K562 (cell line): Measurements from ENCODE around the gene EEA1. TPM values are rescaled to one million over a fixed set of nuclear protein-coding genes. Genes with fewer than 3 reads are reported as not detected.
A peak's percentile ranks its signal among the peaks of the same experiment; 100 is the strongest.

Experiments
- C11orf30 ChIP-seq: fragments of 450-650 bp; IDR thresholded peaks from 2 replicates; pipeline ENCODE4 v1.6.1; 2016; ENCODE audit warnings: low read depth, mild to moderate bottlenecking
- CREB1 ChIP-seq, 2 experiments: sonication (generic) in 1 of 2; formaldehyde crosslinking in 1 of 2; IDR thresholded peaks; 2 replicates each; pipeline versions ENCODE4 v1.6.1 to v1.8.0; 2012 to 2022; ENCODE audit warnings: inconsistent platforms in 1 of 2, mild to moderate bottlenecking in 1 of 2, missing genetic modification reagents in 1 of 2, moderate library complexity in 1 of 2
- DIDO1 ChIP-seq: fragments of 450-650 bp; IDR thresholded peaks from 2 replicates; pipeline ENCODE4 v1.6.1; 2016; ENCODE audit warnings: low read depth, missing biosample characterization, missing genetic modification characterization
- DMBX1 ChIP-seq: fragments of 250-450 bp; sonication (Bioruptor Pico); IDR thresholded peaks from 2 replicates; pipeline ENCODE4 v1.8.0; 2022; ENCODE audit warnings: inconsistent platforms, mild to moderate bottlenecking, moderate library complexity, borderline replicate concordance
- FOXJ2 ChIP-seq: fragments of 200-800 bp; sonication (Bioruptor generic); IDR thresholded peaks from 2 replicates; pipeline ENCODE4 v1.6.1; 2016; ENCODE audit warnings: missing genetic modification characterization, missing compliant biosample characterization
- HDAC8 ChIP-seq: fragments of 450-650 bp; IDR thresholded peaks from 2 replicates; pipeline ENCODE4 v1.6.1; 2016; ENCODE audit warnings: mild to moderate bottlenecking, missing genetic modification characterization, moderate library complexity, missing compliant biosample characterization
- HNRNPL ChIP-seq: fragments of 200-400 bp; formaldehyde crosslinking; IDR thresholded peaks from 2 replicates; pipeline ENCODE4 v1.6.1; 2017; ENCODE audit warnings: low read depth, mild to moderate bottlenecking, low read length
- KLF6 ChIP-seq: fragments of 250-450 bp; sonication (Bioruptor Pico); IDR thresholded peaks from 2 replicates; pipeline ENCODE4 v1.4.0; 2020; ENCODE audit warnings: mild to moderate bottlenecking, moderate library complexity, borderline replicate concordance
- MEF2D ChIP-seq: conservative IDR thresholded peaks from 2 replicates; pipeline ENCODE4 v1.6.1; 2016; ENCODE audit warnings: low read depth, missing genetic modification characterization, missing compliant biosample characterization
- NCOR1 ChIP-seq: fragments of 450-650 bp; IDR thresholded peaks from 2 replicates; pipeline ENCODE4 v1.6.1; 2016; ENCODE audit warnings: mild to moderate bottlenecking, moderate library complexity
- NONO ChIP-seq, 2 experiments: fragments of 200-400 bp in 1 of 2; fragments of 450-650 bp in 1 of 2; formaldehyde crosslinking in 1 of 2; IDR thresholded peaks; 2 replicates each; pipeline ENCODE4 v1.6.1; 2017; ENCODE audit warnings: low read depth in 2 of 2, mild to moderate bottlenecking in 2 of 2, moderate library complexity in 2 of 2, low read length in 1 of 2
- PHF8 ChIP-seq: fragments of 200-600 bp; sonication (generic); IDR thresholded peaks from 2 replicates; pipeline ENCODE4 v1.6.1; 2012; ENCODE audit warnings: mixed run types, mild to moderate bottlenecking, inconsistent platforms, low read length, moderate library complexity, borderline replicate concordance
- SREBF1 ChIP-seq: fragments of 150-350 bp; IDR thresholded peaks from 2 replicates; pipeline ENCODE4 v1.6.1; 2014; ENCODE audit warnings: antibody characterized with exemption, low read depth, low read length, borderline replicate concordance
- TBP ChIP-seq: optimal IDR thresholded peaks from 2 replicates; pipeline ENCODE3; 2011; ENCODE audit warnings: low read depth, low read length, improper control_type of control experiment
- TCF7 ChIP-seq: sonication (generic); IDR thresholded peaks from 2 replicates; pipeline ENCODE4 v1.6.1; 2016; ENCODE audit warnings: antibody characterized with exemption, borderline replicate concordance
- TOE1 ChIP-seq, 2 experiments: fragments of 450-650 bp in 1 of 2; sonication (generic) in 1 of 2; formaldehyde crosslinking in 1 of 2; IDR thresholded peaks; 2 replicates each; pipeline versions ENCODE4 v1.7.1 to v1.8.0; 2016 to 2022; ENCODE audit warnings: borderline replicate concordance in 2 of 2, mild to moderate bottlenecking in 2 of 2, antibody characterized with exemption in 1 of 2, inconsistent platforms in 1 of 2, low read depth in 1 of 2, missing genetic modification reagents in 1 of 2, moderate library complexity in 1 of 2
- ZBTB26 ChIP-seq: fragments of 450-650 bp; formaldehyde crosslinking; IDR thresholded peaks from 2 replicates; pipeline ENCODE4 v1.4.0; 2022; ENCODE audit warnings: missing genetic modification characterization
- ZFP30 ChIP-seq: fragments of 250-450 bp; sonication (Bioruptor Pico); IDR thresholded peaks from 2 replicates; pipeline ENCODE4 v1.8.0; 2022; ENCODE audit warnings: moderate library complexity, mild to moderate bottlenecking, inconsistent platforms, borderline replicate concordance
- ZNF347 ChIP-seq: fragments of 450-650 bp; formaldehyde crosslinking; IDR thresholded peaks from 2 replicates; pipeline ENCODE4 v1.4.0; 2020; ENCODE audit warnings: low read depth, mild to moderate bottlenecking, moderate library complexity
- polyA plus RNA-seq, 8 experiments: library from polyadenylated mRNA; depleted of rRNA in 4 of 8; stranded (reverse) in 5 of 8; unstranded in 3 of 8; fragments of >200 nt; fragmentation: Nextera tagmentation in 2 of 8; fragmentation: Illumina TruSeq in 1 of 8; extraction: Ambion mirVana in 2 of 8; extraction: Trizol in 1 of 8; gene quantifications; 2 replicates each; pipeline versions ENCODE4 v1.2.1 to v1.2.3, GENCODE V29; 2011 to 2014; ENCODE audit warnings: inconsistent platforms in 1 of 8, missing spikeins in 1 of 8
- total RNA-seq, 7 experiments: library from RNA; depleted of rRNA in 6 of 7; stranded (reverse); fragments of >200 nt in 6 of 7; fragmentation: Illumina TruSeq in 2 of 7; extraction: Trizol in 2 of 7; gene quantifications; 2 replicates each; pipeline versions ENCODE4 v1.2.1 to v1.2.3, GENCODE V29; 2011 to 2021; ENCODE audit warnings: low replicate concordance in 1 of 7
- TF ChIP-seq, protein P1 (sequence below): fragments of 450-650 bp; IDR thresholded peaks from 2 replicates; pipeline ENCODE4 v1.6.1; 2018; ENCODE audit warnings: mild to moderate bottlenecking, low read depth; ENCODE audit not compliant: partially characterized antibody
- TF ChIP-seq, protein P2 (sequence below): fragments of 450-650 bp; formaldehyde crosslinking; IDR thresholded peaks from 2 replicates; pipeline ENCODE4 v1.4.0; 2020; ENCODE audit warnings: mild to moderate bottlenecking, moderate library complexity
- TF ChIP-seq, protein P3 (sequence below): fragments of 250-450 bp; sonication (Bioruptor Pico); IDR thresholded peaks from 2 replicates; pipeline ENCODE4 v1.8.0; 2021; ENCODE audit warnings: moderate library complexity, mild to moderate bottlenecking, inconsistent platforms

EEA1 gene
- total and polyA plus RNA-seq, 9 of the 15 experiments (the other 6 are each of a cell fraction or from before 2014, with no cell fraction given), result 3.5 to 17.1 (median 7.5) TPM

GRCh38 chr12:92928962-92929915 lies at the start of gene EEA1 (continued):
- TF ChIP-seq TOE1 (IDR thresholded peaks at IDR 0.05; ENCODE audit: borderline replicate concordance) (peak; percentile 36; the same call in 1 of the 2 replicates), TOE1 (CRISPR knock-in tag; IDR thresholded peaks at IDR 0.05; ENCODE audit: borderline replicate concordance, low read depth) (peak; percentile 78; the same call in 1 of the 2 replicates), DMBX1 (peak; percentile 33; the same call in 1 of the 2 replicates), NCOR1 (no peak), ZBTB26 (0 out of 2 replicates have a peak, but pooled peaks have one; percentile 6), FOXJ2 (tag) (no peak), HDAC8 (tag) (no peak), CREB1 (IDR thresholded peaks at IDR 0.05) (peak; percentile 96), CREB1 (CRISPR knock-in tag; IDR thresholded peaks at IDR 0.05) (peak; percentile 96), TCF7 (no peak), HNRNPL (no peak), SREBF1 (no peak), TBP (peak; percentile 82), PHF8 (peak; percentile 88), NONO (IDR thresholded peaks at IDR 0.05; ENCODE audit: low read depth in 2 of 2, low read length in 1 of 2) (peak; percentile 35 to 73; a peak in 2 of 4 replicates), ZNF347 (CRISPR knock-in tag) (no peak), DIDO1 (no peak), ZFP30 (no peak), MEF2D (tag) (no peak), KLF6 (CRISPR knock-in tag) (peak; percentile 20; the same call in 1 of the 2 replicates), C11orf30 (peak; percentile 91)
- TF ChIP-seq, protein P1, sequence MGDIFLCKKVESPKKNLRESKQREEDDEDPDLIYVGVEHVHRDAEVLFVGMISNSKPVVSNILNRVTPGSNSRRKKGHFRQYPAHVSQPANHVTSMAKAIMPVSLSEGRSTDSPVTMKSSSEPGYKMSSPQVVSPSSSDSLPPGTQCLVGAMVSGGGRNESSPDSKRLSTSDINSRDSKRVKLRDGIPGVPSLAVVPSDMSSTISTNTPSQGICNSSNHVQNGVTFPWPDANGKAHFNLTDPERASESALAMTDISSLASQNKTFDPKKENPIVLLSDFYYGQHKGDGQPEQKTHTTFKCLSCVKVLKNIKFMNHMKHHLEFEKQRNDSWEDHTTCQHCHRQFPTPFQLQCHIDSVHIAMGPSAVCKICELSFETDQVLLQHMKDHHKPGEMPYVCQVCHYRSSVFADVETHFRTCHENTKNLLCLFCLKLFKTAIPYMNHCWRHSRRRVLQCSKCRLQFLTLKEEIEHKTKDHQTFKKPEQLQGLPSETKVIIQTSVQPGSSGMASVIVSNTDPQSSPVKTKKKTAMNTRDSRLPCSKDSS, result no peak
- TF ChIP-seq, protein P2, sequence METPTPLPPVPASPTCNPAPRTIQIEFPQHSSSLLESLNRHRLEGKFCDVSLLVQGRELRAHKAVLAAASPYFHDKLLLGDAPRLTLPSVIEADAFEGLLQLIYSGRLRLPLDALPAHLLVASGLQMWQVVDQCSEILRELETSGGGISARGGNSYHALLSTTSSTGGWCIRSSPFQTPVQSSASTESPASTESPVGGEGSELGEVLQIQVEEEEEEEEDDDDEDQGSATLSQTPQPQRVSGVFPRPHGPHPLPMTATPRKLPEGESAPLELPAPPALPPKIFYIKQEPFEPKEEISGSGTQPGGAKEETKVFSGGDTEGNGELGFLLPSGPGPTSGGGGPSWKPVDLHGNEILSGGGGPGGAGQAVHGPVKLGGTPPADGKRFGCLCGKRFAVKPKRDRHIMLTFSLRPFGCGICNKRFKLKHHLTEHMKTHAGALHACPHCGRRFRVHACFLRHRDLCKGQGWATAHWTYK (CRISPR knock-in tag), result peak; percentile 73
- TF ChIP-seq, protein P3, sequence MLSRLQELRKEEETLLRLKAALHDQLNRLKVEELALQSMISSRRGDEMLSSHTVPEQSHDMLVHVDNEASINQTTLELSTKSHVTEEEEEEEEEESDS (CRISPR knock-in tag), result no peak
